ACC112 (cell line): ENCODE results near the gene SLC5A1.

Source experiments
- H2AFZ ChIP-seq: fragments of 200-600 bp; sonication (generic); one replicate; pipeline ENCODE4 v1.6.0; 2017; ENCODE audit warnings: antibody characterized with exemption, low read length; ENCODE audit not compliant: unreplicated experiment
- H3K27ac ChIP-seq: fragments of 200-600 bp; sonication (generic); 2 replicates; pipeline ENCODE4 v1.5.1; 2014; ENCODE audit warnings: low read depth, mild to moderate bottlenecking, antibody characterized with exemption, low read length, moderate library complexity
- H3K27me3 ChIP-seq: fragments of 200-600 bp; sonication (generic); 2 replicates; pipeline ENCODE4 v1.6.1; 2014; ENCODE audit warnings: mild to moderate bottlenecking, antibody characterized with exemption, low read length, moderate library complexity, mixed read lengths; ENCODE audit not compliant: insufficient read depth
- H3K36me3 ChIP-seq: fragments of 200-600 bp; sonication (generic); 2 replicates; pipeline ENCODE4 v1.6.1; 2016; ENCODE audit warnings: mild to moderate bottlenecking, antibody characterized with exemption, low read length, moderate library complexity, mixed read lengths; ENCODE audit not compliant: insufficient read depth
- H3K4me1 ChIP-seq: fragments of 200-600 bp; sonication (generic); one replicate; pipeline ENCODE4 v1.6.1; 2016; ENCODE audit warnings: low read length, mixed read lengths; ENCODE audit not compliant: insufficient read depth, unreplicated experiment, control insufficient read depth
- H3K4me3 ChIP-seq: fragments of 200-600 bp; sonication (generic); 2 replicates; pipeline ENCODE4 v1.5.1; 2014; ENCODE audit warnings: mild to moderate bottlenecking, low read depth, low read length
- H3K79me2 ChIP-seq: fragments of 200-600 bp; sonication (generic); one replicate; pipeline ENCODE4 v1.6.0; 2016; ENCODE audit warnings: low read length; ENCODE audit not compliant: control insufficient read depth, unreplicated experiment, insufficient read depth

SLC5A1 gene

DNA sequence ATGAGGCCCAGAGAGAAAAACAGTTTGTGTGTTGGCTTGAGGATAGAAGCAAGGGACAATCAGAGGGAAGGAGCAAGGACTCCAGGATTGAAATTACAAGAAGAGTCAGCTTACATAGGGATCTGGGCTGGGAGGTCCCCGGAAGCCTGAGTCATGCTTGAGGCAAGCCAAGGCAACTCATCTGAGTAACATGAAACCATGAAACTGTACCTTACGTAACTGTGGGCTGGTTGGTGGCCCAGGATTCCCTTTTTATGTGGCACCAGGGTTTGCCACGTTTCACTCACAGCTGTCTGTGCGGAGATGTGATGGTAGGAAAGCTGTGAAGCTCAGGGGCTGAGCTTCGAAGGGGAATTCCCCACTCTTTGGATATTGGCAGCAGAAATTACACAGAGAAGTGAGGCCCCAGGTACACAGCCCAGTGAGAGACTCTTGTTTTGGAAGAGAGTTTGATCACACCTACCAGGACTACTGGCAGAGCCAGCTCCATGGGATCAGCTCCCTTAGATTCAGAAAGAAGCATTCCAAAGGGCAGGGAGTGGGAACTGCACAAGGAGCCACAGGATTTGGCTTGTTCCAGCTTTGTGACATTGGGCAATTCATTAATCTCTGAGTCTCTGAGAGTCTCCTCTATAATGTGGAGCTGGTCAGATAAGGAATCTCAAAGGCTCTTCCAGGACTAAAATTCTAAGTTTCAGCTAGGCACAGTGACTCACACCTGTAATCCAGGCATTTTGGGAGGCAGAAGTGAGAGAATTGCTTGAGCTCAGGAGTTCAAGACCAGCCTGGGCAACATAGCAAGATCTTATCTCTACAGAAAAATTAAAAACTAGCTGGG lies 7.8 kb downstream of the SLC5A1 start:
- H3K79me2 ChIP-seq: no peaks in the 10 kb centered on the region
- H3K4me1 ChIP-seq: peaks cover 11% of the 10 kb centered on the region
- peak overlapping the region; percentile 52 for H3K27ac ChIP-seq
- no peak overlapping the region for H3K4me3 ChIP-seq
- H2AFZ ChIP-seq: no peak overlapping the region
- no peaks in the 10 kb centered on the region for H3K36me3 ChIP-seq
- no peaks in the 10 kb centered on the region; the same call in 1 of the 2 replicates for H3K27me3 ChIP-seq

DNA sequence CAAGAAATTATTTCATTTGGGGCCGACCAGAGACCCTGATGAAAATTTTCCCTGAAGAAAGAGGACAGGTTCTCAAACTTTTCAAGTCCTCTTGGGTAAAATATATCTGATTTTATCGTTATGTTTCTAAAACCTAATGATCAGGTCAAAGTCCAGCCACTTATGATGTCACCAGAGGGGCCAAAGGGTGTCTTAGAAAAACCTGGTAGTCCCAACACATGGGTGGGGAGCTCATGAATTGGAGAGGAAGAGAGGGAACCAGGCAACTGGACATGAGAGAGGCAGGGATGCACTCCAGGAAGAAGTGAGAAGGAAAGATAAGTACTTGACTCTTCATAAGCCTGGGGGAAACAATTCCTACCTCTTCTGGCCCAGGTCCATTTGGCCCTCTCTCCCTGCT lies 9.2 kb downstream of the SLC5A1 start:
- Histone ChIP-seq H3K79me2 (no peaks in the 10 kb centered on the region), H3K4me1 (peaks cover 11% of the 10 kb centered on the region), H3K27ac (no peak overlapping the region), H3K27me3 (no peaks in the 10 kb centered on the region), H2AFZ (no peak overlapping the region), H3K4me3 (no peak overlapping the region), H3K36me3 (no peaks in the 10 kb centered on the region)

DNA sequence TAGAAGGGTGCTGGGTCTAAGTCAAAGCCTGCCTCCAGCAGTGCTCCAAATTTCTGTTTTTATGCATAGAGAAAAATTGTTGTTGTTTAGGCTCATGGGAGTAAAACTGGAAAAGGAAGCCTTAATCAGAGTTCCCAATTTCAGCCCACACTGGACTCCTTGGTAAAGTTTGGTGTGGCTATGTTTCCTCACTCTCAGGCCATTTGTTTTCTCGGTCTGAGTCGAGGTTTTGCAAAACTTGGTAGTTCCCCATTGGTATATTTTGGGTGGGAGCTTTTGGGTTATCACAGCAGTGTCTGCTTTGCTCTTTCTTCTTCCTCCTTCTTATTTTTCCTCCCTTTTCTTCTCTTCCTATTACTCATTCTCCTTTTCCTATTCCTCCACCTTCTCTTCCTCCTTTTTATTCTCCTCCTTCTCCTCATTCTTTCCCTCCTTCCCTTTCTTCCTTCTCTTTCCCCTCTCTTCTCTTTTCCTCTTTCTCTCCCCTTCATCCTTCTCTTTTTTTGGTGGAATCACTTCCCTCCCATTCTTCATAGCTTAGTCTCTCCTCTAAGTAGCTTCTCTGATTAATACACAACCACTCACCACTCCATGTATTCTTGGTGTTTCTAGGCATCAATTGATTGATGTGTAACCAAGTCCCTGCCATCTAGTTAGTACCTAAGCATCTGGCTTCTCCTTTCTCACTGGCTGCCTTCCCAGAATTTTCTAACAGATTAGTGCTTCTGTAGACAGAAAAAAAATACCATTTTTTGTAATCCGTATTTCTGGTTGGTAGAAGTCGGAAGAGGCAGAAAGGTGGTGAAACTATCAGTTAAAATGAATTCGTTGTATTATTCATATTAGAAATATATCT lies 10.1 kb downstream of the SLC5A1 start:
- Histone ChIP-seq H3K36me3 (no peaks in the 10 kb centered on the region), H2AFZ (no peak overlapping the region), H3K79me2 (no peaks in the 10 kb centered on the region), H3K27ac (no peak overlapping the region), H3K27me3 (no peaks in the 10 kb centered on the region), H3K4me1 (peaks cover 11% of the 10 kb centered on the region), H3K4me3 (no peak overlapping the region)

DNA sequence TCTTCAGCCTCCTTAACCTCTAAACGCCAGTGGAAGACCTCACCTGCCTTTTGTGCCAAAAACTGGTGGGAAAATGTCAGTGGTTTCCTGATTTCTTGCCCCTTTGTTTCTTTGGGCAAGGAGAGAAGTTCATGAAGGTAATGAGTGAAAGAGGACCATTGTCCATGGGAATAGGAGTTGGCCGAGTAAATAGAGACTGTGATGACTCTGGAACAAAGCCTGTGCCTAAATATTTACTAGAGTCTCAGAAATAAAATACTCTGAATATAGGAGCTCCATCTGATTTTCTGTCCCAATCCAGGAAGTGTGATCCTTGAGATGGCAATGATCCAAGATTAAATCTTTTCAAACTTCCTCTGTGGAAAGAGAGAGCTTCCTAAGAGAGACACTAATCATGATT lies 12.0 kb downstream of the SLC5A1 start:
- no peaks in the 10 kb centered on the region for H3K36me3 ChIP-seq
- H3K4me1 ChIP-seq: peaks cover 10% of the 10 kb centered on the region
- no peaks in the 10 kb centered on the region for H3K27me3 ChIP-seq
- H3K79me2 ChIP-seq: no peaks in the 10 kb centered on the region
- no peak overlapping the region for H3K4me3 ChIP-seq
- no peak overlapping the region for H2AFZ ChIP-seq
- H3K27ac ChIP-seq: no peak overlapping the region

DNA sequence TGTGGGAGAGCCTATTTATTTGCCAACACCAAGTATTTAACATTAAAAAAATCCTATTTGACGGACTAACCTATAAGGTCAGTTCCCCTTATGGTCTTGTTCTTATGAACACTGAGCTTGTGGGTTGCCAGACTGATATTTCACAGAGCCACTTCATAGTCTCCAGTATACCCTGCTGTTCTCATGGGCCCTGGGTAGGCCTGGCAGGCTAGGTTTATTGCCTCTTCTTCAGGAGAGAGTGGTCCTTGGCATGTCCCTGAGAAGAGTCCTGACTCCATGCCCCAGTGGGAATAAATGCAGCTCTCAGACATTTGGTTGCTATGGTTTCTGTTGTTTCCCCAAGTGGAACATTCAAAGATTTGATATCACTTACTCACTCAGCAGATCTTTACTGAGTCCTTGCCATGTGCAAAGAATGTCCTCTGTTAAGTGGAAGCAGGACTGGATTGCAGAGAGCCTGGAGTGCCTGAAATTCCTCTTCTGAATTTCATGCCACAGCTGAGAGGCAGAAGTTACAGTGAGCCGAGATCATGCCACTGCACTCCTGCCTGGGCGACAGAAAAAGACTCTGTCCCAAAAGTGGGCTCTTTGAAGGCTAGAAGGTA lies 15.7 kb downstream of the SLC5A1 start:
- Histone ChIP-seq H2AFZ (no peak overlapping the region), H3K27ac (no peak overlapping the region), H3K27me3 (peaks cover 12% of the 10 kb centered on the region; the same call in 1 of the 2 replicates), H3K4me1 (no peaks in the 10 kb centered on the region), H3K79me2 (no peaks in the 10 kb centered on the region), H3K4me3 (no peak overlapping the region), H3K36me3 (no peaks in the 10 kb centered on the region)

DNA sequence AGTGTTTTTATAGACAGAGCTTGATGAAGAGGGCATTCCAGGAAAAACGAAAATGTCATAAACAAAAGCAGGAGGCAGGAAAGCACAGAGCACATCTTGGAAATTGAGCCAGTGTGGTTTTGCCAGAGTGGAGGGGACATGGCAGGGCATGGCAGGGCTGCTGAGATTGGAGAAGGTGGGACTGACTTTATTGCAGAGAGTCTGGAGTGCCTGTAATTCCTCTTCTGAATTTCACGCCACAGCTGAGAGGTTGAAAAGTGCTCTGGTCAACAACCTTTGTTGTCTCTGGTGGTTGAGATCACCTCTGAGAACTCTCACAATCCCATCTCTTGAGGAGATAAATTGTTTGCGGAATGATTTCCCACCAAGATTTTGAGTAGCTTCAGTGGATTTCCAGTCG lies 16.4 kb downstream of the SLC5A1 start:
- Histone ChIP-seq H3K4me3 (no peak overlapping the region), H3K27me3 (peaks cover 18% of the 10 kb centered on the region; the same call in 1 of the 2 replicates), H3K4me1 (no peaks in the 10 kb centered on the region), H3K36me3 (no peaks in the 10 kb centered on the region), H3K27ac (no peak overlapping the region), H3K79me2 (no peaks in the 10 kb centered on the region), H2AFZ (no peak overlapping the region)

DNA sequence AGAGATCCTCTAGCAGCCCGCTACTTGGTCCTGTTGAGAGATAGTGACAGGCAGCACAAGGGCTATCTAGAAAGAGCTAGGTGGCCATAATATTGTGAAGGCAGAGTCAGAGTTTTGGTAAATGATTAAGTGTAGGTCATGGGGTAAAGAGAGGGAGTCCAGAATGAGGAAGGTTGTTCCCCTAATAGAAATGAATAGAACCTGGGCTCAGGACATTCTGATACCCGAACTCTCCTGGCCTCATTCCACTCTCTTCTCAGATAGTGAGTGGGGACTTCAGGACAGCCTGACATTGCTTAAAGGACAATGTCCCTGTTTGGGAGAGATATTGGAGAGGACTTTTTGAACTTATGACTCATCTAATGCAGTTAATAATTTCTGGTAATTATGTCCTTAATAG lies 20.6 kb downstream of the SLC5A1 start:
- Histone ChIP-seq H2AFZ (no peak overlapping the region), H3K27ac (no peak overlapping the region), H3K4me1 (no peaks in the 10 kb centered on the region), H3K27me3 (peaks cover 39% of the 10 kb centered on the region), H3K36me3 (no peaks in the 10 kb centered on the region), H3K4me3 (no peak overlapping the region), H3K79me2 (no peaks in the 10 kb centered on the region)

DNA sequence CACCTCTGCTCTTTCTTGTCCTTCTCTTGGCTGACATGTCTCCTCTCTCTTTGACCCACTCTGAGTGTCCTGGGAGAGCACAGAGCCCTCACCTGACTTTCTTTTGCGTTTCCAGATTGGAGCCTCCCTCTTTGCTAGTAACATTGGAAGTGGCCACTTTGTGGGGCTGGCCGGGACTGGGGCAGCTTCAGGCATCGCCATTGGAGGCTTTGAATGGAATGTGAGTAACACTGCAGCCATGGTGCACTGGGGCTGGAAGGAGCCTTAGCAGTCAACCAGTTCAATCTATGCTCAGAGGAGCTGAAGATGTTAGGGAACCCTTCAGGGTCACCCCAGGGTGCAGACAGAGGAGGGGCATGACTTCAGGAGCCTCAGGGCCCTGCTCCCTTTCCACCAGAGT lies 23.8 kb downstream of the SLC5A1 start:
- no peak overlapping the region for H3K27ac ChIP-seq
- no peak overlapping the region for H2AFZ ChIP-seq
- no peaks in the 10 kb centered on the region for H3K4me1 ChIP-seq
- H3K4me3 ChIP-seq: no peak overlapping the region
- H3K79me2 ChIP-seq: no peaks in the 10 kb centered on the region
- H3K27me3 ChIP-seq: peaks cover 33% of the 10 kb centered on the region
- no peaks in the 10 kb centered on the region for H3K36me3 ChIP-seq

DNA sequence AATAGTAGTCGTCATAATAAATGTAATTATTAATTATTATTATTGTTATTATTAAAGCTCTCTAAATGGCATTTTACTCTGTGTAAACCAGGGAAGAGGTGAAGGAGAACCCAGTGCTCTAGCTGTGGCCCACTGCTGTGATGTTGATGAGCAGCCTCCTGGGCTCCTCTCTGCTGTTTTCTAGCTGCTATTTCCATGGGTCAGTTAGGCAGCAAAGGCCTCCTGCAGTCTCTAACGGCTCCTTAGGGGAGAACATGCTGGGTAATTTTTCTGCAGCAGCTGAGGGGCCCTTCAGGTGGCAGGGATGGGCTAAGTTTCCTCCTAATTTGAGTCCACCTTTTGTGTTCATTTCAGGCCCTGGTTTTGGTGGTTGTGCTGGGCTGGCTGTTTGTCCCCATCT lies 24.6 kb downstream of the SLC5A1 start:
- Histone ChIP-seq H3K36me3 (no peaks in the 10 kb centered on the region), H3K79me2 (no peaks in the 10 kb centered on the region), H3K4me1 (no peaks in the 10 kb centered on the region), H3K27me3 (peaks cover 33% of the 10 kb centered on the region), H3K27ac (no peak overlapping the region), H2AFZ (no peak overlapping the region), H3K4me3 (no peak overlapping the region)

DNA sequence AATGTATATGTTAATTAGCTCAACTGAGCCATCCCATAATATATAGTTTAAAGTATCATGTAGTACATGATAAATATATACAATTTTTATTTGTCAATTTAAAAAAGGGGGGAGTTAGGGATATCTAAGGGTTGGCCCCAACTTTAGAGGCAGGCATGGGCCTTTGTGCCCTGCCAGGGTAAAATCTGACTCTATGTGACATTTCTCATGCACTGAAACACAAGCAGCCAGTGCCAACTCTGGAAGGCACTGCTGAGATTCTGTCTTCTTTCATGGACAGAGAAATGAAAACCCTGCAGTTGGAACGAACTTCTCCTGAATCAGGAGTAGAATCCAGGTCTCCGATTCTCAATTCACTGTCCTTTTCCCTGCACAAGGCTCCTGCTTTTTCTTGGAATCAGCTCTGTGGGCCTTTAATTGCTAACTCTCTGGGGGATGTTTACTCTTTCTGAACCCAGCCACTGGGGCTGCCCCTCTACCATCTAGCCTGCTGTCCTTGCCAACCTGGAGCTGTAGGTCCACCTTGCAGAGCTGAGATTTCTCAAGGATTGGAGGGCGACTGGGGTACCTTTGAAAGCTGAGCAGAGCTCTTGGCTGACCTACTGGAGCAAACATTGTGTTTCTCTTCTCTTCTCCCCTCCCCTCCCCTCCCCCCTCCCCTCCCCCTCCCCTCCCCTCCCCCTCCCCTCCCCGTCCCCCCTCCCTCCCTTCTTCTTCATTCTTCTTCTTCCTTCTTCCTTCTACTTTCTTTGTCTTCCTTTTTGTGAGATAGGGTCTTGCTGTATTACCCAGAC lies 26.7 kb downstream of the SLC5A1 start:
- no peaks in the 10 kb centered on the region for H3K79me2 ChIP-seq
- no peak overlapping the region for H3K4me3 ChIP-seq
- H2AFZ ChIP-seq: no peak overlapping the region
- H3K27ac ChIP-seq: no peak overlapping the region
- H3K27me3 ChIP-seq: peaks cover 17% of the 10 kb centered on the region
- no peaks in the 10 kb centered on the region for H3K36me3 ChIP-seq
- H3K4me1 ChIP-seq: no peaks in the 10 kb centered on the region
